WTC11 (cell line): Measurements from ENCODE around the gene PSME4. TPM values are rescaled to one million over a fixed set of nuclear protein-coding genes. Genes with fewer than 3 reads are reported as not detected.

Experiments
- ATAC-seq: fragments of 200-7000 bp; cut with Tn5 transposase; 2 replicates; pipeline ENCODE4 v1.10.0; 2021; ENCODE audit warnings: mild to moderate bottlenecking, moderate library complexity
- Bru-seq: library from RNA; stranded (reverse); fragments of 400-500 nt; gene quantifications from one replicate; lab custom pipeline; 2021; lab: Mats Ljungman, UMichigan
- CTCF ChIA-PET: fragments of 300-600 bp; sonication (Branson Sonifier 250); formaldehyde crosslinking; loops from one replicate; lab custom pipeline; 2021; ENCODE audit warnings: antibody characterized with exemption; lab: Charles Lee
- POLR2A ChIA-PET: fragments of 350-600 bp; sonication (Branson Sonifier 250); formaldehyde crosslinking; loops from one replicate; lab custom pipeline; 2021; ENCODE audit warnings: antibody characterized with exemption; lab: Charles Lee
- DNase-seq: peaks from one replicate; pipeline ENCODE4 v3.0.0; 2021; ENCODE audit warnings: low spot score
- H3K27ac Mint-ChIP-seq: 2 replicates; pipeline ENCODE4 v1.8.0; 2021; ENCODE audit warnings: mixed read lengths
- H3K27me3 Mint-ChIP-seq: 2 replicates; pipeline ENCODE4 v1.8.0; 2021; ENCODE audit warnings: low read depth, mild to moderate bottlenecking, moderate library complexity, mixed read lengths
- H3K36me3 Mint-ChIP-seq: 2 replicates; pipeline ENCODE4 v1.8.0; 2021; ENCODE audit warnings: mixed read lengths
- H3K4me1 Mint-ChIP-seq: 2 replicates; pipeline ENCODE4 v1.8.0; 2022; ENCODE audit warnings: mixed read lengths
- H3K4me3 Mint-ChIP-seq: 2 replicates; pipeline ENCODE4 v1.8.0; 2021; ENCODE audit warnings: mild to moderate bottlenecking, moderate library complexity, mixed read lengths
- H3K9me3 Mint-ChIP-seq: 2 replicates; pipeline ENCODE4 v1.8.0; 2021; ENCODE audit warnings: mixed read lengths
- ARID4B ChIP-seq: sonication (generic); formaldehyde crosslinking; IDR thresholded peaks from 2 replicates; pipeline ENCODE4 v1.8.0; 2023; ENCODE audit warnings: missing genetic modification reagents, mild to moderate bottlenecking, borderline replicate concordance
- ATF1 ChIP-seq: sonication (generic); formaldehyde crosslinking; IDR thresholded peaks from 2 replicates; pipeline ENCODE4 v1.8.1; 2023; ENCODE audit warnings: mild to moderate bottlenecking, moderate library complexity, missing genetic modification reagents
- ATF6 ChIP-seq: sonication (generic); formaldehyde crosslinking; IDR thresholded peaks from 2 replicates; pipeline ENCODE4 v1.8.1; 2023; ENCODE audit warnings: mild to moderate bottlenecking, missing genetic modification reagents
- CDX4 ChIP-seq: fragments of 250-450 bp; sonication (Bioruptor Pico); IDR thresholded peaks from 2 replicates; pipeline ENCODE4 v1.9.0; 2021; ENCODE audit warnings: moderate library complexity, mild to moderate bottlenecking, inconsistent platforms, borderline replicate concordance
- ELF4 ChIP-seq: sonication (generic); formaldehyde crosslinking; IDR thresholded peaks from 2 replicates; pipeline ENCODE4 v1.8.1; 2022; ENCODE audit warnings: low read depth, mild to moderate bottlenecking, moderate library complexity, missing genetic modification reagents
- ESRRA ChIP-seq: sonication (generic); formaldehyde crosslinking; IDR thresholded peaks from 2 replicates; pipeline ENCODE4 v1.8.1; 2022; ENCODE audit warnings: mild to moderate bottlenecking, missing genetic modification reagents, borderline replicate concordance
- FOXP4 ChIP-seq: sonication (generic); formaldehyde crosslinking; IDR thresholded peaks from 2 replicates; pipeline ENCODE4 v1.8.0; 2022; ENCODE audit warnings: mild to moderate bottlenecking, missing genetic modification reagents
- HMGXB4 ChIP-seq: sonication (generic); formaldehyde crosslinking; IDR thresholded peaks from 2 replicates; pipeline ENCODE4 v1.8.1; 2023; ENCODE audit warnings: mild to moderate bottlenecking, moderate library complexity, missing genetic modification reagents
- JUN ChIP-seq: sonication (generic); formaldehyde crosslinking; IDR thresholded peaks from 2 replicates; pipeline ENCODE4 v1.8.0; 2023; ENCODE audit warnings: mild to moderate bottlenecking, missing genetic modification reagents
- KAT7 ChIP-seq: sonication (generic); formaldehyde crosslinking; IDR thresholded peaks from 2 replicates; pipeline ENCODE4 v1.8.1; 2023; ENCODE audit warnings: missing genetic modification reagents, mild to moderate bottlenecking, borderline replicate concordance
- NFATC4 ChIP-seq: fragments of 250-450 bp; sonication (Bioruptor Pico); IDR thresholded peaks from 2 replicates; pipeline ENCODE4 v1.9.0; 2021; ENCODE audit warnings: mild to moderate bottlenecking
- NFE2L1 ChIP-seq: sonication (generic); formaldehyde crosslinking; IDR thresholded peaks from 2 replicates; pipeline ENCODE4 v1.8.1; 2023; ENCODE audit warnings: missing genetic modification reagents
- NR1H2 ChIP-seq: sonication (generic); formaldehyde crosslinking; IDR thresholded peaks from 2 replicates; pipeline ENCODE4 v1.9.0; 2021; ENCODE audit warnings: mild to moderate bottlenecking, moderate library complexity, missing genetic modification reagents
- NR3C1 ChIP-seq: sonication (generic); formaldehyde crosslinking; conservative IDR thresholded peaks from 2 replicates; pipeline ENCODE4 v1.8.1; 2023; ENCODE audit warnings: low read depth, mild to moderate bottlenecking, missing genetic modification reagents
- RORB ChIP-seq: fragments of 250-450 bp; sonication (Bioruptor Pico); IDR thresholded peaks from 2 replicates; pipeline ENCODE4 v1.9.0; 2021; ENCODE audit warnings: mild to moderate bottlenecking
- ZBTB43 ChIP-seq: sonication (generic); formaldehyde crosslinking; IDR thresholded peaks from 2 replicates; pipeline ENCODE4 v1.8.1; 2023; ENCODE audit warnings: mild to moderate bottlenecking, missing genetic modification reagents
- ZNF138 ChIP-seq: sonication (generic); formaldehyde crosslinking; conservative IDR thresholded peaks from 2 replicates; pipeline ENCODE4 v1.8.1; 2022; ENCODE audit warnings: mild to moderate bottlenecking, moderate library complexity, missing genetic modification reagents
- ZNF512 ChIP-seq: sonication (generic); formaldehyde crosslinking; IDR thresholded peaks from 2 replicates; pipeline ENCODE4 v1.8.1; 2022; ENCODE audit warnings: missing genetic modification reagents, borderline replicate concordance
- ZNF671 ChIP-seq: fragments of 250-450 bp; sonication (Bioruptor Pico); IDR thresholded peaks from 2 replicates; pipeline ENCODE4 v1.8.0; 2021; ENCODE audit warnings: mild to moderate bottlenecking
- long read RNA-seq, 3 experiments: library from RNA in 1 of 3; library from capped mRNA in 1 of 3; library from polyadenylated mRNA in 1 of 3; unstranded in 2 of 3; stranded (forward) in 1 of 3; transcript quantifications; one replicate each; pipeline ENCODE4 v2.0.0, GENCODE V29; 2021
- total RNA-seq: library from RNA; stranded (reverse); gene quantifications from 3 replicates; pipeline ENCODE4 v1.2.3, GENCODE V29; 2021

Gene PSME4
- total RNA-seq (70.8 to 91.9 TPM (median 76.4 TPM) in 3 replicates), Bru-seq, nascent RNA (percentile 87 among the genes with signal in this experiment)
- long read RNA-seq, experiment 1, full-length matches to known transcripts: 16 of 129 reads
- long read RNA-seq, experiment 1, partial matches to known transcripts: 86 of 129 reads
- long read RNA-seq, experiment 1, other reads (novel, unspliced or antisense): 27 of 129 reads
- long read RNA-seq, experiment 2, full-length matches to known transcripts: 1 of 68 reads
- long read RNA-seq, experiment 2, partial matches to known transcripts: 42 of 68 reads
- long read RNA-seq, experiment 2, other reads (novel, unspliced or antisense): 25 of 68 reads
- long read RNA-seq, experiment 3, partial matches to known transcripts: 1 of 2 reads
- long read RNA-seq, experiment 3, other reads (novel, unspliced or antisense): 1 of 2 reads

- Mint-ChIP-seq H3K27ac (peak within 1 kb of the TSS; percentile 98), H3K4me3 (peak within 1 kb of the TSS; percentile 85), H3K9me3 (no peaks in the 10 kb centered on the region), H3K27me3 (no peaks in the 10 kb centered on the region), H3K4me1 (peaks cover 20% of the 10 kb centered on the region), H3K36me3 (peaks cover 11% of the 10 kb centered on the region)
- DNase-seq: peak; percentile 96
- peak; percentile 94 for ATAC-seq
- POLR2A ChIA-PET: interaction anchor here (1.4 to 1.8 kb wide), 3 partner anchors 10 to 587 kb away, joined by 3 to 8 read pairs (median 4); no protein-coding TSS in a partner anchor
- CTCF ChIA-PET: no interaction called here
- TF ChIP-seq ZBTB43 (CRISPR knock-in tag) (no peak), ESRRA (CRISPR knock-in tag) (peak; percentile 28; the same call in 1 of the 2 replicates), ZNF138 (no peak), RORB (CRISPR knock-in tag) (no peak), HMGXB4 (peak; percentile 57; the same call in 1 of the 2 replicates), KAT7 (CRISPR knock-in tag) (0 out of 2 replicates have a peak, but pooled peaks have one; percentile 40), FOXP4 (CRISPR knock-in tag) (peak; percentile 78), JUN (CRISPR knock-in tag) (no peak), ZNF512 (CRISPR knock-in tag) (no peak), NFATC4 (CRISPR knock-in tag) (no peak), ARID4B (0 out of 2 replicates have a peak, but pooled peaks have one; percentile 75), NFE2L1 (CRISPR knock-in tag) (no peak), ATF1 (CRISPR knock-in tag) (no peak), ZNF671 (no peak), CDX4 (no peak), NR1H2 (CRISPR knock-in tag) (no peak), ATF6 (CRISPR knock-in tag) (no peak), NR3C1 (CRISPR knock-in tag) (no peak), ELF4 (CRISPR knock-in tag) (0 out of 2 replicates have a peak, but pooled peaks have one; percentile 32)
Measured at GRCh38 chr2:53970724-53971602, at the start of gene PSME4. Gene PSME4, minus strand, starts transcription at chr2:53970993. Its CDS starts 209 bp downstream, at chr2:53970784.
